Loucy (cell line): ENCODE data around the gene HSCB.

Source experiments
- EZH2phosphoT487 ChIP-seq: fragments of 200-600 bp; IDR thresholded peaks from 2 replicates; pipeline ENCODE4 v1.6.1; 2018; ENCODE audit warnings: antibody characterized with exemption, mild to moderate bottlenecking, moderate library complexity, borderline replicate concordance
- TF ChIP-seq, protein P1 (sequence below): fragments of 200-600 bp; sonication (generic); conservative IDR thresholded peaks from 2 replicates; pipeline ENCODE4 v1.5.1; 2014; ENCODE audit warnings: mild to moderate bottlenecking, antibody characterized with exemption, low read length

- TF ChIP-seq, protein P1, sequence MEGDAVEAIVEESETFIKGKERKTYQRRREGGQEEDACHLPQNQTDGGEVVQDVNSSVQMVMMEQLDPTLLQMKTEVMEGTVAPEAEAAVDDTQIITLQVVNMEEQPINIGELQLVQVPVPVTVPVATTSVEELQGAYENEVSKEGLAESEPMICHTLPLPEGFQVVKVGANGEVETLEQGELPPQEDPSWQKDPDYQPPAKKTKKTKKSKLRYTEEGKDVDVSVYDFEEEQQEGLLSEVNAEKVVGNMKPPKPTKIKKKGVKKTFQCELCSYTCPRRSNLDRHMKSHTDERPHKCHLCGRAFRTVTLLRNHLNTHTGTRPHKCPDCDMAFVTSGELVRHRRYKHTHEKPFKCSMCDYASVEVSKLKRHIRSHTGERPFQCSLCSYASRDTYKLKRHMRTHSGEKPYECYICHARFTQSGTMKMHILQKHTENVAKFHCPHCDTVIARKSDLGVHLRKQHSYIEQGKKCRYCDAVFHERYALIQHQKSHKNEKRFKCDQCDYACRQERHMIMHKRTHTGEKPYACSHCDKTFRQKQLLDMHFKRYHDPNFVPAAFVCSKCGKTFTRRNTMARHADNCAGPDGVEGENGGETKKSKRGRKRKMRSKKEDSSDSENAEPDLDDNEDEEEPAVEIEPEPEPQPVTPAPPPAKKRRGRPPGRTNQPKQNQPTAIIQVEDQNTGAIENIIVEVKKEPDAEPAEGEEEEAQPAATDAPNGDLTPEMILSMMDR: no peak
- TF ChIP-seq EZH2phosphoT487: no peak
These were observed 53.3 kb downstream of the HSCB start for GRCh38 chr22:28795071-28795693.
